CD4-positive, alpha-beta T cell treated with Interleukin-6 at 100 ng/mL for 8 hours (primary cell): ENCODE results near the gene TAGLN3.

Source experiments
- DNase-seq: peaks from one replicate; pipeline ENCODE4 v3.0.0-alpha.2; 2020; ENCODE audit warnings: mixed read lengths, low spot score

Gene TAGLN3

GRCh38 chr3:111998636-111999483, at the start of gene TAGLN3:
TAGLN3 (plus strand) TSS chr3:111998922; CDS start chr3:111999423, 501 bp downstream.
- no peak for DNase-seq

- DNase-seq = no peak
Measured at GRCh38 chr3:111949712-111950111, 49.0 kb upstream of the TAGLN3 start.

DNA sequence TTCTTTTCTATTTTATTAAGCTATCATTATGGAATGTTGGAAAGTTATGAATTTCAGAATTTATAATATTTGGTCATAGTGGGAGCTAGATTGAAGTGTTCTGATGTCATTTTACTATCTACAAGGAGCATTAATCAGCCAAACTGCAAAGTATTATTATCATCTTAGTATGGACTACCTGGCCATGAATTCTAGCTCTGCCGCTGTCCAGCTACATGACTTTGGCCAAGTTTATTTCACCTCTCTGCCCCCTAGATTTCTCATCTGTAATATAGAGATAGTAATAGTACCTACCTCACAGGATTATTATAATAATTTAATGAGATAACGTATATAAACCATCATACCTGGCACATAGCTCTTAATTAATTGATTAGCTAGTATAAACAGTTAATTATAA, 47.7 kb upstream of the TAGLN3 start:
- DNase-seq = no peak

DNA sequence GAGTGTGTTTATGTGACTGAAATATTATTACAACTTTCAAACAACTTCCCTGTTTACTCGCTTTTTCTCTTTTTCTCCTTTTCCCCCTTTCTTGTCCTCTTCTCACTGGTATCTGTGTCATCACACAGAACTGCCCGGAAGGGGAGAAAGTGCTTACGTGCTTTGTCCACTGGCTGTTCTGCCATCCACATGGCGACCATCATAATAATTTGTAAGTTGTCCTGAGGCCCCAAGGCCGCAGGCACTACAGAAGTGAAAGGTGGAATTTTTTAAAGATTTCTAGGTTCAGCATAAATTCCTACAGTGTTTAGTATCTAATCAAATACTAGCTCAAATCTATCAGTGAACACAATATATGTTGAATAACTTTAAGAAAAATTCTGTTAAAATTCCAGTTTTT, 46.6 kb upstream of the TAGLN3 start:
- DNase-seq = no peak

- no peak for DNase-seq
Measured at GRCh38 chr3:111952866-111953450, 45.8 kb upstream of the TAGLN3 start.

DNA sequence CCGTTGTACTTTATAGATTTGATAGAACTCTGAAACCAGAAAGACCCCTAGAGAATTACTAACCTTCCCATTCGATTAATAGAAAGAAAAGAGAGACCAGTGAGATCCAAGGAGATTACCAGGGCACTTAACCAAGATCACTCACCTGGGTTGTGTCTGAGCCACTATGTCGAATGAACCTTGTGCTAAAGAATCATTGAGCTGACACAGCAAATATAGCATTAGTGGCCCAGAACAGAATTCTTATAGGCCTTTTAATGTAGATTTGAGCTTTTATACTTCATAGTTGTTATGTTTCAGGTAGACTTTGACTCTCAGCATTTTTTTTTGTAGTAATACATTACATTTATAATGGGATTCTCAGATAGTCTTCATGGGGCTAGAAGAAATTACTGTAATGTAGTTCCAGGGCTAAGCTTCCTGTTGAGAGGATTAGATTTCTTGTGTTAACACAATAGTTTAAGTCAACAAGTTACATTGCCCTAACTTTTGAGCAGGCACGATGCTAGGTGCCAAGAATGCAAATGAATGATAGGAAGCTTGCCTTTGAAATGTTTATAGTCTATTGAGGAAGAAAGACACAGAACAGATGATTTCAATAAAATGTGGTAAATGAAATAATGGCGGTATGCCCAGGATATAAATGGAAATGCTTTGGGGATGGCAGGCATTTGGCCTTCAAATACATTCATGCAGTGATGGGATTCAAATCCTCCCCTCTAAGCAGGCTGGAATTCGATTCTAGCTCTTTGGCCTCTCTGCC, 44.3 kb upstream of the TAGLN3 start:
- no peak for DNase-seq

DNA sequence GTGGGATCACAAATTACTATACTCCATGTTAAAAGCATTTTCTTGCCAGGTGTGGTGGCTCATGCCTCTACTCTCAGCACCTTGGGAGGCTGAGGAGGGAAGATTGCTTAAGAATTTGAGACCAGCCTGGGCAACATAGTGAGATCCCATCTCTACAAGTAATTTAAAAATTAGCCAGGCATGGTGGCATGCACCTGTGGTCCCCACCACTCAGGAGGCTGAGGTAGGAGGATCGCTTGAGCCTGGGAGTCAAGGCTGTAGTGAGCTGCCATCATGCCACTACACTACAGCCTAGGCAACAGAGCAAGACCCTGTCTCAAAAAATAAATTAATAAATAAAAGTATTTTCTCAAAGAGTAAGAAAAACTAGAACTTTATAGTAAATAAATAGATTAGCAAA, 42.8 kb upstream of the TAGLN3 start:
- DNase-seq = no peak

DNA sequence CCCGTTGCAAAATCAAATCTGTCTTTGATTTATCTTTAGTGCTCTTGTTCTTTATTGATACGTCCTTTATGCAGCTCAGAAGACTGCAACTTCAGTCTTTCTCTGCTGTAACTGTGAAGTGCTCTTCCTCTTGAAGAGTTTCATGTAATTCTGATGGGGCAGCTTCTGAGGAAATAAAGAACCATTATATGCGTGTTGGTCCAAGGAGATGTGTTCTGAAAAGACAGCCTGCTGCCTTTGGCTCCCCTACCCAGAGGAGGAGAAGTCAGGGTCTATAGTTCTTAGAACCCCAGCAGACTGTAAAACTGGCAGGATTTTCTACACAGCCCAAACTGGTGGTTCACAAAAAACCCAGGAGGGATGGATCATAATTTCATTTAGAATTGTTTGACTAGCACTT, 42.3 kb upstream of the TAGLN3 start:
- DNase-seq = no peak

- DNase-seq = no peak
Measured at GRCh38 chr3:111956995-111957734, 41.6 kb upstream of the TAGLN3 start.

DNA sequence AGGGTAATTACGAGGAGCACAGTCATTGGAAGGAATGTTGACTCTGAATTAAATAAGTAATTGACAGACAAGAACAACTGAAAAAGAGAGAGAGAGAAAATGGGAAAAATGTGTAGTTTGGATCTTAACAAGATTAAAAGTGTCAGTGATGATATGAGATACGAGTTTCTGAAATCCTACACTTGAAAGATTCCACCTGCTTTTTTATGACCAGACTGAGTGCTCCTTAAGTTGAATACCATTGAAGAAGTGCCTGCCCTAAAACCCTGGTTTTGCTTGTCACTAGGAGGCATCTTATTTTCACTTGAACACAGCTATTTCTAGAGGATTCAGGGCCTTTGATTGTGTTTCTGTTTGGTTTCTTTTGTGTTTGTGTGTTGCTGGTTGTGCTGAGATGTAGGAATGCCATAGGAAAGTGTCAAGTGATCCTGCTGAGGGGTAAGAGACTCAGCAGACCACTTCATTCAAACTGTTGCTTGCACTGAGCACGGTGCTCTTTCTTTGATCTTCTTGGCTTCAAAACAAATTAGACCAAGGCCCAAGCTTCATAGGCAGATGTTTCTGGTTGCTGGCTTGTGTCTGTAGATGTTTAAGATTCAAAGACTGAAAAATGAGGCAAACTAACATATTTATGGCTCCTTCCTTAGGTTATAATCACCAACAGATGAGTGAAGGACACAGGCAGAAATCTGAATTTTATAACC, 37.1 kb upstream of the TAGLN3 start:
- DNase-seq = no peak

- DNase-seq = no peak
Measured at GRCh38 chr3:111963424-111963823, 35.3 kb upstream of the TAGLN3 start.

- DNase-seq = no peak
Measured at GRCh38 chr3:111965484-111965883, 33.2 kb upstream of the TAGLN3 start.

DNA sequence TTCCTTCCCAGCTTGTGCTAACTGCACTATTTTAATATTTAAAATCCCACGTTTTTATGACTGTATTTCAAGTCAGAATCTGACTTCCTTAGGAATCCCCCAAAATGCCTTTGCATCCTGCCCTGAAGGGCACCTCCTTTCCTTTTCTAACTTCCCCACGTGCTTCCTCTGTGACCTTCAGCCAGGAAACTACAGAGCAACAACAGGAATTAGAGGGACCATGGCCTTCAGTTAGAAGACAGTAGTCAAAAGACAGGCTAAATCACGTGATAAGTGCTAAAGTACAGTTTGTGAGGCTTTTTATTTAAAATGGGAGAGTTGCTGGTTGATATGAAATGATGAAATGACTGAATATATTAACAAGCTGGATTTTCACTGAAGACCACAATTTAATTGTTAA, 31.7 kb upstream of the TAGLN3 start:
- DNase-seq = no peak

GRCh38 chr3:111967651-111968274, 31.0 kb upstream of the TAGLN3 start:
- peak; percentile 75 for DNase-seq

DNA sequence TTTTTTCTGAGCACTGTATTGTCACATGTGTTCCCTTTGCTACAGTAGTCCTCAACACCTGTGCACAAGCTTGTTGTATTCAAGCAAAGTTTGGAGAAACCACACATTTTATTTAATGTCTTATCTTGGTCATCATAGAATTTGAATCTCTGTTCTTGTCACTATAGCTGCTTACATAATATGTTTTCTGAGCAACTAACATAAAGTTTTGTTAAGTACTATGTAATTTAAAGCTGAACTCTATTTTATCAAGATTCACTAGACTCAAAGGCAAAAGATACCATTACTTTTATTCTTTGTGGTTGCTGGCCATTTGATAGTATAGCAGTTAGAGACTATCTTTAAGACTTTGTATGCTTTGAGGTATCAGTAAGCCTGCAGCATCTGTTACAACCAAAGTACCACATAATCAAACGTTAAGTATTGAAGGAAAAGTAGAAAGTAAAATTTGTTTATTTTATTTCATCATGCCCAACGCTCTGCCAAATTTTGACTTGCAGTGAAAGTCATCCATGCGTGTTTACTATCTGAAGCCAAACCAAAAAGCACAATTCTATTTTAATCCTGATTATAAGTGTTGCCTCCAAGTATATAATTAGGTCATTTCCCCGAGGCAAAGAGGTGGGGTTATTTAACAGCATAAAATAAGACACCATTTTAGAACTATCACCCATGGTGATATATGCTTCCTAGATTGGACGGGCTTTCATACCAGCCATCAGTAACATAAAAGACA, 30.2 kb upstream of the TAGLN3 start:
- DNase-seq = no peak

GRCh38 chr3:111970376-111970775, 28.3 kb upstream of the TAGLN3 start:
- no peak for DNase-seq

- DNase-seq = no peak
Measured at GRCh38 chr3:111971533-111972130, 27.1 kb upstream of the TAGLN3 start.

- DNase-seq = no peak
Measured at GRCh38 chr3:111972891-111973290, 25.8 kb upstream of the TAGLN3 start.

- no peak for DNase-seq
Measured at GRCh38 chr3:111975131-111975530, 23.6 kb upstream of the TAGLN3 start.

- DNase-seq = no peak
Measured at GRCh38 chr3:111976254-111976653, 22.5 kb upstream of the TAGLN3 start.
